IMR-90 (cell line): Measurements from ENCODE around the gene CCDC92.

Source experiments
- BHLHE40 ChIP-seq: fragments of 150-350 bp; IDR thresholded peaks from 2 replicates; pipeline ENCODE4 v1.6.1; 2016; ENCODE audit warnings: mild to moderate bottlenecking, low read depth, low read length
- CHD1 ChIP-seq: IDR thresholded peaks from 2 replicates; pipeline ENCODE4 v1.6.1; 2012; ENCODE audit warnings: low read depth, low read length, improper control_type of control experiment
- MXI1 ChIP-seq: IDR thresholded peaks from 2 replicates; pipeline ENCODE4 v1.6.1; 2012; ENCODE audit warnings: low read depth, mild to moderate bottlenecking, low read length, moderate library complexity, borderline replicate concordance
- NFE2L2 ChIP-seq: fragments of 150-350 bp; IDR thresholded peaks from 2 replicates; pipeline ENCODE4 v1.6.1; 2016; ENCODE audit warnings: low read depth, mild to moderate bottlenecking, low read length
- POLR2A ChIP-seq: IDR thresholded peaks from 2 replicates; pipeline ENCODE4 v1.6.1; 2012; ENCODE audit warnings: mild to moderate bottlenecking, low read depth, low read length
- TF ChIP-seq, protein P1 (sequence below): conservative IDR thresholded peaks from 2 replicates; pipeline ENCODE4 v1.5.1; 2012; ENCODE audit warnings: mild to moderate bottlenecking, low read depth, low read length, improper control_type of control experiment

DNA sequence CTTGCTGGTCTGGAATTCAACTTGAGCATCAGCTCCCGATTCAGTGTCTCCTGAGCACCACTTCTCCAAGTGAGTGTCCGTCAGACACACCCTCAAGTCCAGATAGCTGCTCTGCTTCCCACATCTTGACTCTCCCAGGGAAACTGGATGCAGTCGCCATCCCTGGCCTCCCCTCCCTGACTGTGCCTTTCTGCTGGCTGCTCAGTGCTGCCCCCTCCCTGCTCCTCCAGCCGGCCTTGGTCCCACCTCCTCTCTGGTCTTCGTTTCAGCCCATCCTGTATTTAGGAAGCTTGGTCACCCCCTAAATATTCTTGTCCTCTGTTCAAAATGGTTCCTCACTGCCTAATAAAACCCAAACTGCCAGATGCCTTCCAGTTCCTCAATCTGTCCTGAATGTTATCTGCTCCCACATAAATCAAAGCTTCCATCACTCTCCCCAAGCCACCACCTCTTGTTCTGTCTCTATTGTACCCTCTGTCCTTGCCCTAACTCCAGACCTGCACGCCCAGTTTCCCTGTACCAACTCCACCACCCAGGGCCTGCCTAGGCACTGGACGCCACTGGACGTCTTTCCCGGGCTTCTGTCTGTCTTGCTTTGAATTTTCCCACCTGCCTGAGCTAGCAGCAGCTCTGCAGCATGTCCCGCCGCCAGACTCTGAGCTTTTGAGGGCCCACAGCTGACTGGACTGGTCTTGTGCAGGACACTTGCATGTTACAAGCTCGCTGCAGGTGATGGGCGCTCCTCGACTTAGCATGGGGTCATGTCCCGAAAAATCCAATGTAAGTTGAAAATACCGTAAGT is 33.8 kb downstream of the CCDC92 start:
- TF ChIP-seq NFE2L2 (no peak), MXI1 (no peak), POLR2A (no peak), BHLHE40 (no peak), CHD1 (no peak)
- TF ChIP-seq, protein P1, sequence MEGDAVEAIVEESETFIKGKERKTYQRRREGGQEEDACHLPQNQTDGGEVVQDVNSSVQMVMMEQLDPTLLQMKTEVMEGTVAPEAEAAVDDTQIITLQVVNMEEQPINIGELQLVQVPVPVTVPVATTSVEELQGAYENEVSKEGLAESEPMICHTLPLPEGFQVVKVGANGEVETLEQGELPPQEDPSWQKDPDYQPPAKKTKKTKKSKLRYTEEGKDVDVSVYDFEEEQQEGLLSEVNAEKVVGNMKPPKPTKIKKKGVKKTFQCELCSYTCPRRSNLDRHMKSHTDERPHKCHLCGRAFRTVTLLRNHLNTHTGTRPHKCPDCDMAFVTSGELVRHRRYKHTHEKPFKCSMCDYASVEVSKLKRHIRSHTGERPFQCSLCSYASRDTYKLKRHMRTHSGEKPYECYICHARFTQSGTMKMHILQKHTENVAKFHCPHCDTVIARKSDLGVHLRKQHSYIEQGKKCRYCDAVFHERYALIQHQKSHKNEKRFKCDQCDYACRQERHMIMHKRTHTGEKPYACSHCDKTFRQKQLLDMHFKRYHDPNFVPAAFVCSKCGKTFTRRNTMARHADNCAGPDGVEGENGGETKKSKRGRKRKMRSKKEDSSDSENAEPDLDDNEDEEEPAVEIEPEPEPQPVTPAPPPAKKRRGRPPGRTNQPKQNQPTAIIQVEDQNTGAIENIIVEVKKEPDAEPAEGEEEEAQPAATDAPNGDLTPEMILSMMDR: peak; percentile 39
